HG02610 (cell line): ENCODE data around the gene C1QL2.

Source experiments
- ATAC-seq: cut with Tn5 transposase; IDR thresholded peaks from one replicate; pipeline ENCODE4 v1.9.1; 2021; ENCODE audit warnings: mild to moderate bottlenecking, moderate library complexity; ENCODE audit not compliant: unreplicated experiment

C1QL2 gene

GRCh38 chr2:119179991-119180390 is 21.4 kb upstream of the C1QL2 start:
- ATAC-seq: no peak

- no peak for ATAC-seq
These were observed 20.7 kb upstream of the C1QL2 start for GRCh38 chr2:119179202-119179601.

- ATAC-seq: no peak
These were observed 20.2 kb upstream of the C1QL2 start for GRCh38 chr2:119178776-119179175.

- ATAC-seq: no peak
These were observed 19.3 kb upstream of the C1QL2 start for GRCh38 chr2:119177838-119178190.

- no peak for ATAC-seq
These were observed 18.8 kb upstream of the C1QL2 start for GRCh38 chr2:119177171-119177837.

GRCh38 chr2:119175517-119175916 is 17.0 kb upstream of the C1QL2 start:
- ATAC-seq: no peak

GRCh38 chr2:119174993-119175347 is 16.4 kb upstream of the C1QL2 start:
- no peak for ATAC-seq

- peak; percentile 53 for ATAC-seq
These were observed 15.9 kb upstream of the C1QL2 start for GRCh38 chr2:119174216-119174992.

GRCh38 chr2:119173556-119174060 is 15.1 kb upstream of the C1QL2 start:
- ATAC-seq: no peak

- no peak for ATAC-seq
These were observed 12.0 kb upstream of the C1QL2 start for GRCh38 chr2:119170504-119170903.

GRCh38 chr2:119169717-119170116 is 11.2 kb upstream of the C1QL2 start:
- no peak for ATAC-seq

- no peak for ATAC-seq
These were observed 1.9 kb upstream of the C1QL2 start for GRCh38 chr2:119160361-119160990.

GRCh38 chr2:119157850-119158511 is 570 bp downstream of the C1QL2 start:
- ATAC-seq: no peak

GRCh38 chr2:119156891-119157773 is 1.4 kb downstream of the C1QL2 start:
- no peak for ATAC-seq

- ATAC-seq: no peak
These were observed 2.3 kb downstream of the C1QL2 start for GRCh38 chr2:119156105-119156890.

GRCh38 chr2:119155633-119156032 is 2.9 kb downstream of the C1QL2 start:
- ATAC-seq: no peak

- ATAC-seq: no peak
These were observed 4.5 kb downstream of the C1QL2 start for GRCh38 chr2:119154076-119154475.

GRCh38 chr2:119149611-119150010 is 8.9 kb downstream of the C1QL2 start:
- no peak for ATAC-seq
